GM21367 (cell line): ENCODE data around the gene POLR3A.

ENCODE experiments used
- ATAC-seq: cut with Tn5 transposase; IDR thresholded peaks from one replicate; pipeline ENCODE4 v1.9.1; 2021; ENCODE audit not compliant: unreplicated experiment

POLR3A gene

GRCh38 chr10:78047314-78047891 lies 18.1 kb upstream of the POLR3A start:
- ATAC-seq = no peak

- ATAC-seq = no peak
Measured at GRCh38 chr10:78046711-78047269, 17.5 kb upstream of the POLR3A start.

GRCh38 chr10:78045856-78046255 lies 16.5 kb upstream of the POLR3A start:
- ATAC-seq = no peak

- peak; percentile 82 for ATAC-seq
Measured at GRCh38 chr10:78045237-78045636, 15.9 kb upstream of the POLR3A start.

GRCh38 chr10:78044699-78045098 lies 15.4 kb upstream of the POLR3A start:
- no peak for ATAC-seq

GRCh38 chr10:78044179-78044578 lies 14.9 kb upstream of the POLR3A start:
- no peak for ATAC-seq

GRCh38 chr10:78042752-78043104 lies 13.4 kb upstream of the POLR3A start:
- no peak for ATAC-seq

GRCh38 chr10:78042058-78042751 lies 12.9 kb upstream of the POLR3A start:
- ATAC-seq = no peak

- ATAC-seq = no peak
Measured at GRCh38 chr10:78041170-78042057, 12.1 kb upstream of the POLR3A start.

GRCh38 chr10:78039743-78040142 lies 10.4 kb upstream of the POLR3A start:
- no peak for ATAC-seq

- ATAC-seq = no peak
Measured at GRCh38 chr10:78038791-78039547, 9.7 kb upstream of the POLR3A start.

GRCh38 chr10:78038105-78038504 lies 8.8 kb upstream of the POLR3A start:
- no peak for ATAC-seq

GRCh38 chr10:78035933-78036583 lies 6.7 kb upstream of the POLR3A start:
- no peak for ATAC-seq

GRCh38 chr10:78035437-78035836 lies 6.1 kb upstream of the POLR3A start:
- no peak for ATAC-seq

- no peak for ATAC-seq
Measured at GRCh38 chr10:78035025-78035424, 5.7 kb upstream of the POLR3A start.

- ATAC-seq = peak; percentile 81
Measured at GRCh38 chr10:78033637-78034470, 4.5 kb upstream of the POLR3A start, which contains the start of gene RPS24. RPS24 (plus strand) TSS chr10:78033863; CDS start chr10:78033902, 39 bp downstream.

- ATAC-seq = no peak
Measured at GRCh38 chr10:78033387-78033636, 4.0 kb upstream of the POLR3A start.

GRCh38 chr10:78028438-78029268 lies 662 bp downstream of the POLR3A start:
- ATAC-seq = no peak
